HG03558 (cell line): Measurements from ENCODE around the gene RGS3.
"Not testable (repeated sequence)": the region's sequence is repeated elsewhere in the genome, so short reads cannot be mapped to it uniquely, and the experiment has no call there.

Experiments
- ATAC-seq: cut with Tn5 transposase; IDR thresholded peaks from one replicate; pipeline ENCODE4 v1.9.1; 2021; ENCODE audit warnings: moderate number of reproducible peaks; ENCODE audit not compliant: unreplicated experiment; ENCODE audit errors: extremely low read depth

Gene RGS3

GRCh38 chr9:113626735-113627495 lies 163.4 kb downstream of the RGS3 start:
- no peak for ATAC-seq

- ATAC-seq: no peak
Measured at GRCh38 chr9:113628621-113629020, 165.1 kb downstream of the RGS3 start.

- no peak for ATAC-seq
Measured at GRCh38 chr9:113630386-113631136, 167.0 kb downstream of the RGS3 start.

- ATAC-seq: no peak
Measured at GRCh38 chr9:113631137-113631765, 167.7 kb downstream of the RGS3 start.

GRCh38 chr9:113631871-113632665 lies 168.5 kb downstream of the RGS3 start:
- no peak for ATAC-seq

- ATAC-seq: no peak
Measured at GRCh38 chr9:113632776-113633590, 169.5 kb downstream of the RGS3 start.

- ATAC-seq: no peak
Measured at GRCh38 chr9:113633782-113634595, 170.5 kb downstream of the RGS3 start.

- ATAC-seq: no peak
Measured at GRCh38 chr9:113634596-113635515, 171.3 kb downstream of the RGS3 start.

- ATAC-seq: no peak
Measured at GRCh38 chr9:113635586-113635985, 172.1 kb downstream of the RGS3 start.

- no peak for ATAC-seq
Measured at GRCh38 chr9:113636165-113636564, 172.6 kb downstream of the RGS3 start.

- no peak for ATAC-seq
Measured at GRCh38 chr9:113636693-113637092, 173.2 kb downstream of the RGS3 start.

GRCh38 chr9:113638490-113638889 lies 175.0 kb downstream of the RGS3 start:
- no peak for ATAC-seq

GRCh38 chr9:113638897-113639296 lies 175.4 kb downstream of the RGS3 start:
- no peak for ATAC-seq

GRCh38 chr9:113639411-113639970 lies 176.0 kb downstream of the RGS3 start:
- ATAC-seq: not testable (repeated sequence)

- ATAC-seq: no peak
Measured at GRCh38 chr9:113640418-113640817, 176.9 kb downstream of the RGS3 start.

- ATAC-seq: no peak
Measured at GRCh38 chr9:113641100-113641885, 177.8 kb downstream of the RGS3 start.

- ATAC-seq: no peak
Measured at GRCh38 chr9:113644321-113644720, 180.8 kb downstream of the RGS3 start.
